Measurements from ENCODE around the gene GALK2. TPM values are rescaled to one million over a fixed set of nuclear protein-coding genes. Genes with fewer than 3 reads are reported as not detected.

Gene GALK2
- total RNA-seq, 1 donor from 2014 or later = 25.4 TPM

DNA sequence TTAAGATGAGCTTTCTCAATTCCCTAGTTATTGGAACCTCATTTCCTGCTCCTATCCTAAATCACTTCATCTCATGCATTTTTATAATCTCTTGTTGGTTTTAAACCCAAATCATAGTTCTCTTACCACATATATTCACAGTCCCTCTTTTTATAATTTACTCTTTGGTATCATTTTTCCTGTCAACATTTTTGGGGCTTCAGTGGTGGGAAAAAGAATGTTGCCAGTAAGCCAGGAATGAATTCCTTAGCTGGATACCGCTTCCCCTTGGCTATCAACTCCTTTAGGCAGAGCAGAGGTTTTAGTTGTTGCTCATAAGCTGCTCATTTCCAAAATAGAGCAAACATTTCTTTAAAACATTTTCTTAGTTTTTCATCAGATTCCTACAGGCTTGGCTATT, 112.3 kb downstream of the GALK2 start:
- Mint-ChIP-seq H3K27ac (no peak overlapping the region), H3K9me3 (peaks cover 5% of the 10 kb centered on the region), H3K27me3 (ENCODE audit: low read depth) (no peaks in the 10 kb centered on the region), H3K36me3 (peaks cover 53% of the 10 kb centered on the region), H3K4me1 (no peaks in the 10 kb centered on the region), H3K4me3 (no peak overlapping the region)
- TF ChIP-seq, protein P1, sequence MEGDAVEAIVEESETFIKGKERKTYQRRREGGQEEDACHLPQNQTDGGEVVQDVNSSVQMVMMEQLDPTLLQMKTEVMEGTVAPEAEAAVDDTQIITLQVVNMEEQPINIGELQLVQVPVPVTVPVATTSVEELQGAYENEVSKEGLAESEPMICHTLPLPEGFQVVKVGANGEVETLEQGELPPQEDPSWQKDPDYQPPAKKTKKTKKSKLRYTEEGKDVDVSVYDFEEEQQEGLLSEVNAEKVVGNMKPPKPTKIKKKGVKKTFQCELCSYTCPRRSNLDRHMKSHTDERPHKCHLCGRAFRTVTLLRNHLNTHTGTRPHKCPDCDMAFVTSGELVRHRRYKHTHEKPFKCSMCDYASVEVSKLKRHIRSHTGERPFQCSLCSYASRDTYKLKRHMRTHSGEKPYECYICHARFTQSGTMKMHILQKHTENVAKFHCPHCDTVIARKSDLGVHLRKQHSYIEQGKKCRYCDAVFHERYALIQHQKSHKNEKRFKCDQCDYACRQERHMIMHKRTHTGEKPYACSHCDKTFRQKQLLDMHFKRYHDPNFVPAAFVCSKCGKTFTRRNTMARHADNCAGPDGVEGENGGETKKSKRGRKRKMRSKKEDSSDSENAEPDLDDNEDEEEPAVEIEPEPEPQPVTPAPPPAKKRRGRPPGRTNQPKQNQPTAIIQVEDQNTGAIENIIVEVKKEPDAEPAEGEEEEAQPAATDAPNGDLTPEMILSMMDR (IDR thresholded peaks at IDR 0.05; ENCODE audit: unreplicated experiment) = no peak
- no peak for DNase-seq (ENCODE audit: low spot score in 2 of 2, unreplicated experiment in 2 of 2)

DNA sequence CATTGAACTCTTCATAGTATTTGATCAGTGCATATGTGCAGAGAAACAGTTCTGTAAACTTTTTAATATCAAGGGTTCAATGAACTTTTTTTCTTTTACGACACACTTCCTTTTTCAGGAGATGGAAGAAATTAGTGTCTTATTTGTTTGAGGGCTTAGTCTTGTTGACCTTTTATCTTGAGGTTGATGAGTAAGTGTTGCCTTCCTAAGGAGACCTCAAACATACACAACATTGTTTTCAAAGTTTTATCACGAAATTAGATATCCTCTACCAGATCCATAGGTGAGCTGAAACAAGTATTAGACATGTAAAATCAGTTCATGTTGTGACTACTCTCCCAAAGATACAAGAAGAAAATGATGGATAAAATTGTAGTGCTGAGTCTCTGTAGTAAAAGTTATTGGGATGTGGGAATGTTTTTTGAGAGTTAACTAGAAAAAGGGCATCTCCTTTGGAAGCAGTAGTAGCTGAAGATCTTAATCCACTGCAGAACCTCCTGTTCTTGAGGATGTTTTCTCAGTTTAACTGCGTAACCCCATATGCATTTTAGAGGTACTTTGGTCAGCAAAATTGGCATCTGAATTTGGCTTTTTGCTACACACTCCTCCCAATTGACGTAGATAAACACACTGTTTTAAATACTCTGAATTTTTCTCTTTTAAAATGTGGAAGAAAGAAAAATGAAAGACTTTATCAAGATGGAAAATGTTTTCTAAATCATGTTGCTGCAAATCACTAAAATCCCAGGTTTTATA, 116.8 kb downstream of the GALK2 start:
- no peak overlapping the region for H3K4me3 Mint-ChIP-seq
- TF ChIP-seq, protein P1 (IDR thresholded peaks at IDR 0.05; ENCODE audit: unreplicated experiment) = no peak
- no peak for DNase-seq (ENCODE audit: low spot score in 2 of 2, unreplicated experiment in 2 of 2)
- H3K27me3 Mint-ChIP-seq (ENCODE audit: low read depth) = no peaks in the 10 kb centered on the region
- peaks cover 45% of the 10 kb centered on the region for H3K36me3 Mint-ChIP-seq
- no peaks in the 10 kb centered on the region for H3K9me3 Mint-ChIP-seq
- peaks cover 23% of the 10 kb centered on the region for H3K4me1 Mint-ChIP-seq
- no peak overlapping the region for H3K27ac Mint-ChIP-seq

DNA sequence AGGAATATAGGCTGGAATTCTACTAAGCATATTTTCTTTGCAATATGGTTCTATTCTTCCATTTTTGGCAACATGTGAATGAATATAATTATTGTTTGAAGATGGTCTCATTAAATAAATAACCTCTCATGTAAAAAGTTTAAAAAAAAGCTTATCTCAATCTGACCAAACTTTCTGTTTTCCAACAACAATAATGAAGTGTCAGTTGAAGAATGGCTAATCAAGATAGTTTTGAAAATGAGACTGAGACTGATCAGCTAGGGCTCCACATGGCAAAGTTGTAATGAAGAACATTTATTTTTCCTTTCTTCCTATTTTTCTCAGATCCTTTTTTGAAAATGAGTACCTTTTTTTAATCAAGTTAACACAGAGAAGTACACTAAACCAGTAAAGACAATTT, 117.4 kb downstream of the GALK2 start:
- Mint-ChIP-seq H3K4me1 (peaks cover 23% of the 10 kb centered on the region), H3K27me3 (ENCODE audit: low read depth) (no peaks in the 10 kb centered on the region), H3K4me3 (no peak overlapping the region), H3K27ac (peak overlapping the region; percentile 19), H3K9me3 (no peaks in the 10 kb centered on the region), H3K36me3 (peaks cover 42% of the 10 kb centered on the region)
- TF ChIP-seq, protein P1 (IDR thresholded peaks at IDR 0.05; ENCODE audit: unreplicated experiment) = no peak
- no peak for DNase-seq (ENCODE audit: low spot score in 2 of 2, unreplicated experiment in 2 of 2)

DNA sequence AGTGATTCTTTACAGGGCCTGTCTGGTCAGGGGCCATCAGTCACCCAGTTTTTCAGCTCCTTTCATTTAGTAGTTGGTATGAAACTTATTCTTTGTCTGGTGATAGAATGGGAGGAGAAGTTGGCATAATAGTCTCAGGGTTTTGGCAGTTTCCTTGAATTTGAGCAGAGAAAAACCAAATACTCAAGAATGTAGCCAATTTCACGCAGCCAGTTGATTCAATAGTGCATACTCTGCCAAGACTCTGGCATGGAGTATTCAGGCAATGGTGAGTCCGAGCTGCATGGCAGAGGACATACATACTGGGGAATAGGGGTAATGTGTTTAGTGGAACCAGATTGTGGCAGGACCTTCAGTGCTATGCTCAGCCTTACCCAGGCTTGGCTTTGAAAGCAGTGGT, 118.3 kb downstream of the GALK2 start:
- Mint-ChIP-seq H3K4me3 (no peak overlapping the region), H3K27ac (no peak overlapping the region)
- TF ChIP-seq, protein P1 (IDR thresholded peaks at IDR 0.05; ENCODE audit: unreplicated experiment) = no peak

DNA sequence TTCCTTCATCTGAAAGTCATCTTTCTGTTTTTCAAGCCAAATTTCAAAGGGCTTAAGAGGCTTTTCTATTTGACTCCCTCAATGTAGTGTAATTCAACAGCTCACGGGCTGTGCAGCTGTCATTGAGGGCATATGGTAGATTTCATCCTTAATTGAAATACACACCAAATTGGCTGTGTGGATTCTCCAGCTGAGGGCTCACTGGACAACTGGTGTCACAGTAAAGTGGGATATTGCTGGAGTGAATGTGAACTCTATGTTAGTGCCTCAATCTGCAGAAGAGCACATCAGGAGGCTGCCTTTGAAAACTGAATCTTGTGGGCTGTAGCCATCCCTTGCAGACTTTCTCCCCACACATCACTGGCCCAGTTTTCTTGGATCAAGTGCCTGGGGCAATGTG, 120.1 kb downstream of the GALK2 start:
- no peak for DNase-seq (ENCODE audit: low spot score in 2 of 2, unreplicated experiment in 2 of 2)
- TF ChIP-seq, protein P1 (IDR thresholded peaks at IDR 0.05; ENCODE audit: unreplicated experiment) = no peak
- H3K9me3 Mint-ChIP-seq = no peaks in the 10 kb centered on the region
- peaks cover 32% of the 10 kb centered on the region for H3K36me3 Mint-ChIP-seq
- no peaks in the 10 kb centered on the region for H3K27me3 Mint-ChIP-seq (ENCODE audit: low read depth)
- no peak overlapping the region for H3K4me3 Mint-ChIP-seq
- H3K27ac Mint-ChIP-seq = no peak overlapping the region
- peaks cover 23% of the 10 kb centered on the region for H3K4me1 Mint-ChIP-seq

More for the DNA sequence above, 118.3 kb downstream of the GALK2 start:
- no peaks in the 10 kb centered on the region for H3K27me3 Mint-ChIP-seq (ENCODE audit: low read depth)
- H3K9me3 Mint-ChIP-seq = no peaks in the 10 kb centered on the region
- peaks cover 23% of the 10 kb centered on the region for H3K4me1 Mint-ChIP-seq
- no peak for DNase-seq (ENCODE audit: low spot score in 2 of 2, unreplicated experiment in 2 of 2)
- H3K36me3 Mint-ChIP-seq = peaks cover 42% of the 10 kb centered on the region
